Fibroblast of villous mesenchyme (primary cell): Measurements from ENCODE around the gene NAGS. TPM values are rescaled to one million over a fixed set of nuclear protein-coding genes. Genes with fewer than 3 reads are reported as not detected.
"Not testable (repeated sequence)": the region's sequence is repeated elsewhere in the genome, so short reads cannot be mapped to it uniquely, and the experiment has no call there.

Experiments used
- DNase-seq: peaks from one replicate; pipeline ENCODE4 v3.0.0-alpha.2; 2010; ENCODE audit warnings: low read depth
- H3K4me3 ChIP-seq: 2 replicates; pipeline ENCODE4 v1.5.1; 2011; ENCODE audit warnings: low read depth, mild to moderate bottlenecking, low read length
- total RNA-seq: library from RNA; depleted of rRNA; stranded (reverse); fragments of >200 nt; gene quantifications from 2 replicates; pipeline ENCODE4 v1.2.3, GENCODE V29; 2012
- TF ChIP-seq, protein P1 (sequence below): IDR thresholded peaks from 2 replicates; pipeline ENCODE4 v1.5.1; 2012; ENCODE audit warnings: low read depth, mild to moderate bottlenecking, low read length; ENCODE audit not compliant: insufficient read depth

Gene NAGS
- total RNA-seq, 1 donor = 0.43 TPM

DNA sequence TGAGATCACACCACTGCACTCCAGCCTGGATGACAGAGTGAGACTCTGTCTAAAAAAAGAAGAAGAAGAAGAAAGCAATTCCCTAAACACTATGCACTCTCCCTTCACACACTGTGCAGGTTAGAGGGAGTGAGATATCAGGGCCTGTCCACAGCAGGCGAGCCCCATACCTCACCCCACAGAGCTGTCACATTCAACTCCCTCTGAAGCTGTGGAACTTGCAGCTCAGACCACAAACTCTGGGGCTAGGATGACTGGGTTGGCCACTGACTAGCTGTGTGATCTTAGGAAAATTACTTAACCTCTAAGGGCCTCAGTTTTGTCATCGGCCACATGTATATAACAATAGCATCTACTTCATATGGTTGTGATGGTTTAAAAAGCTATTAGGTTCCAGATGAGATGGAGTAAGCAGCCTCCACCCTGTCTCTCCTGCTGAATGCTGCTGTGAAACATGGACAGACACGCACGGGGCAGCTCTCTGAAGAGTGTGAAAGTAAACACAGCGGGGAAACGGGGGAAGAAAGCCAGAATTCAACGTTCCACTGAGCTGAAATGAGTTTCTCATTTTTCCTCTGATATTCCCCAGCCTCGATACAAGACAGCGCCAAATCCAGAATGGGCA lies 37.1 kb upstream of the NAGS start:
- TF ChIP-seq, protein P1, sequence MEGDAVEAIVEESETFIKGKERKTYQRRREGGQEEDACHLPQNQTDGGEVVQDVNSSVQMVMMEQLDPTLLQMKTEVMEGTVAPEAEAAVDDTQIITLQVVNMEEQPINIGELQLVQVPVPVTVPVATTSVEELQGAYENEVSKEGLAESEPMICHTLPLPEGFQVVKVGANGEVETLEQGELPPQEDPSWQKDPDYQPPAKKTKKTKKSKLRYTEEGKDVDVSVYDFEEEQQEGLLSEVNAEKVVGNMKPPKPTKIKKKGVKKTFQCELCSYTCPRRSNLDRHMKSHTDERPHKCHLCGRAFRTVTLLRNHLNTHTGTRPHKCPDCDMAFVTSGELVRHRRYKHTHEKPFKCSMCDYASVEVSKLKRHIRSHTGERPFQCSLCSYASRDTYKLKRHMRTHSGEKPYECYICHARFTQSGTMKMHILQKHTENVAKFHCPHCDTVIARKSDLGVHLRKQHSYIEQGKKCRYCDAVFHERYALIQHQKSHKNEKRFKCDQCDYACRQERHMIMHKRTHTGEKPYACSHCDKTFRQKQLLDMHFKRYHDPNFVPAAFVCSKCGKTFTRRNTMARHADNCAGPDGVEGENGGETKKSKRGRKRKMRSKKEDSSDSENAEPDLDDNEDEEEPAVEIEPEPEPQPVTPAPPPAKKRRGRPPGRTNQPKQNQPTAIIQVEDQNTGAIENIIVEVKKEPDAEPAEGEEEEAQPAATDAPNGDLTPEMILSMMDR = no peak
- H3K4me3 ChIP-seq = peak overlapping the region; percentile 23
- no peak for DNase-seq

DNA sequence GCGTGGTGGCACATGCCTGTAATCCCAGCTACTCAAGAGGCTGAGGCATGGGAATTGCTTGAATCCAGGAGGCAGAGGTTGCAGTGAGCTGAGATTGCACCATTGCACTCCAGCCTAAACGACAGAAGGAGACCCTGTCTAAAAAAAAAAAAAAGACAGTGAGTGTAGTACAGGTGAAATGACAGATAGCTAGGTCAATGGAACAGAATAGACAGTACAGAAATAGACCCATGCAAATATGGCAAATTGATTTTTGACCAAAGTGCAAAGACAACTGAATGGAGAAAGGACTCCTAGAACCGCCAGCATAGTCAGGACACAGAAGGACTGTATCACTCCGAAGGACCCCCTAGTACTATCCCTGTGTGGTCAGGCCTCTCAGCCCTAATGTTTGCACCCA lies 34.1 kb upstream of the NAGS start:
- TF ChIP-seq, protein P1 = no peak
- no peak overlapping the region for H3K4me3 ChIP-seq
- DNase-seq = no peak

DNA sequence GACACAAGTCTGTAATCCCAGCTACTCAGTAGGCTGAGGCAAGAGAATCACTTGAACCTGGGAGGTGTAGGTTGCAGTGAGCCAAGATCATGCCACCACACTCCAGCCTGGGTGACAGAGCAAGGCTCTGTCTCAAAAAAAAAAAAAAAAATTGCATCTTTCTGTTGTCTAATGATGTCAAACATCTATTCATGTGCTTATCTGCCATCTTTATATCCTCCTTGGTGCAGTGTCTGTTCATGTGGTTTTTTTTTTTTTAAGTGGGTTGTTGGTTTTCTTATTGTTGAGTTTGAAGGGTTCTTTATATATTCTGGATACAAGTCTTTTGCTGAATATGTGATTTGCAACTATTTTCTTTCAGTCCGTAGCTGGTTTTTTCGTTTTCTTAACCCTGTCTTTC lies 33.0 kb upstream of the NAGS start:
- not testable (repeated sequence) for H3K4me3 ChIP-seq, DNase-seq

DNA sequence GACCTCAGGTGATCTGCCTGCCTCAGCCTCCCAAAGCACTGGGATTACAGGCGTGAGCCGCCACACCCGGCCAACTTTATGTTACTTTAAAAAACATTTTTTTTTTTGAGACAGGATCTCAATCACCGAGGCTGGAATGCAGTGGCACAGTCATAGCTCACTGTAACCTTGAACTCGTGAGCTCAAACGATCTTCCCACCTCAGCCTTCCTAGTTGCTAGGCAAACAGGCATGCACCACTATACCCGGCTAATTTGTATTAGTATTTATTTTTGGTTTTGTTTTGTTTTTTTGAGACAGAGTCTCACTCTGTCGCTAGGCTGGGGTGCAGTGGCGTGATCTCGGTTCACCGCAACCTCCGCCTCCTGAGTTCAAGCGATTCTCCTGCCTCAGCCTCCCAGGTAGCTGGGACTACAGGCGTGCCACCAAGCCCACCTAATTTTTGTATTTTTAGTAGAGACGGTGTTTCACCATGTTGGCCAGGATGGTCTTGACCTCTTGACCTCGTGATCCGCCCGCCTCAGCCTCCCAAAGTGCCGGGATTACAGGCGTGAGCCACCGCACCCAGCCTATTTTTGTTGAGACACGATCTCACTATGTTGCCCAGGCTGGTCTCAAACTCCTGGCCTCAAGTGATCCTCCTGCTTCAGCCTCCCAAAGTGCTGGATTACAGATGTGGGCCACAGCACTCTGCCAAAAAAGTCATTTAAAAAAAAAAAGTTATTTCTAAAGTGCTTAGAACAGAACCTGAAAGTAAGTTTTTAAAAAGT lies 31.8 kb upstream of the NAGS start:
- DNase-seq, H3K4me3 ChIP-seq: not testable (repeated sequence)

DNA sequence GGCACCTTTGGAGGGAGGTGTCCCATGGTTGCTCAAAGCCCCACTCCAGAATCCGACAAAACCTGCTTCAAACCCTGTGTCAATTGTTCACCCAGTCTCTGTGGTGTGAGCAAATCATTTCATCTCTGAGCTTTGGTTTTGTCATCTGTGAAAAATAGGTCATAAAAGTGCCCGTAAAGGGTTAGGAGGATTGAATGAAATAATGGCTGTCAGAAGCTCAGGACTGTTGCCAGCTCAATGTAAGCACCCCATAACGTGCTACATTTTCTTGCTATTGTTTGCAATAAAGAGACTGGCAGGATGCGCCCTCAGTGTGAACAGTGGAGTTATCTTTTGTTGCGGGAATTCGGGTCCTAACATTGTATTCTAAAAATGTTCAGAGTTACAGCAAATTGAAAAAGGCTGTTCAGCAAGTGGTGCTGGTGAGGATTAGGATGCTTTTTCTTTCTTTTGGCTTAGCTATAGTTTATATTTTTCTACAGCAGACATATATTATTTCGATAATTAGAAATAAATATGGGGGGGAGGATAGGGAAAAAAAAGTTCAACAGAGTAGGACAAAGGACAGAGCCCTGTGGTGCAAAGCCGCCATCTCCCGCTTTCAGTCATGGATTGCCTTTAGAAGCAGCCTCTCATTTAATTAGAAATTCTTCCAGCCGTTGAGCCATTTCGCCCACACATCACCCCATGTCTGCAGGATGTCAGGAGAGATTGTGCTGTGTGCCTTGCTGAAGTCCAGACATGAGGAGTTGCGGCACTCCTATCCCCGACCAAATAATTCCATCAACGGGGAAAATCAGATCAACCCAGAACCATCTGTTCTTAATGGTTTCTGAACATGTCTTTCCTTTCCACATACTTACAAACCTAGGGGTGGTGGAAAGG lies 29.8 kb upstream of the NAGS start:
- H3K4me3 ChIP-seq = no peak overlapping the region
- TF ChIP-seq, protein P1 = no peak
- DNase-seq = no peak

DNA sequence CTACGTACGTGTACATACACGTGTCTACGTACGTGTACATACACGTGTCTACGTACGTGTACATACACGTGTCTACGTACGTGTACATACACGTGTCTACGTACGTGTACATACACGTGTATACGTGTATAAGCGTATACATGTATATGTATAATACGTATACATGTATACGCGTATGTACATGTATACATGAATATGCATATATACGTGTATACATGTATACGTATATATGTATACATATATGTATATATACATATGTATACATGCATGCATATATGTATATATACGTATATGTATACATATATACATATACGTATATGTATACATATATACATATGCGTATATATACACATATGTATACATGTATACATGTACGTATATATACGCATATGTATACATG lies 28.5 kb upstream of the NAGS start:
- no peak overlapping the region for H3K4me3 ChIP-seq
- TF ChIP-seq, protein P1 = no peak
- DNase-seq = no peak

DNA sequence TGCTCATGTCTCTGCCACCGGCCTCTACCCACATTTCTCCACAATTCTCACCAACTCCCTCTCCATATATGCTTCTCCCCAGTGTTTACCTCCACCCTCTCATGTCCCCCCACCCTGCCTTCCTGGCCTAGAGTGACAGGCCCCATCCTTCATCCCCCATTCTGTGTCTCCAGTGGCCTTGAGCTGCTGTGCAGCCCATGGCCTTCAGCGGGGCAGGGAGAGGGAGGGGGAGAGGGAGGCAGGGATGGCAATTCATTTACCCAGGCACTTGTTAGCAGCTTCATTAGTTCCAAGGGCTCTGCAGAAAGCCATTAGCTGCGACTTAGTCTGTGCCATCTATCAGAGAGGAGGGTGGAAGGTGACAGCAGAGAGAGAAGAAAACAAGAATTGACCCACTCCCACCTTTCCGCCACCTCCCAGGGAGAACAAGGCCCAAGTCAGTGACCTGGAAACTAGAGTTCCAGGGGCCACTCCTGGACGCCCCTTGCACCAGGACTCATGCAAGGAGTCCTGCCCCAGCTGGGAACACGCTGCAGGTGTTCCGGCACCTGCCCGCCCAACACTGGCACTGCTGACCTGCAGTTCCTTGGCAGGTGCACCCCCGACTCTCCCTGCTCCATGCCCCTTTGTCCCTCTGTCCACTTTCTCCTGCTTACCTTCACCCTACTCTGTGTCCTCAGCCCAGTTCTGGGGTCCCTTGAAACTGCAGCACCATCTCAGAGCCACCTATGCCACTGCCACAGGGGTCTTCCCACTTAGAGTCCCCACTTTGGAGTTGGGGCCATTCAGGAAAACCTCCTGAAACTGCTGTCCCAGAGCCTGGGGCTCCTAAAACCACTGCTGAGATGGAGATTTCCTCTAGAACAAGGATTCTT lies 27.2 kb upstream of the NAGS start:
- H3K4me3 ChIP-seq = no peak overlapping the region
- DNase-seq = no peak
- TF ChIP-seq, protein P1 = no peak
